Subcutaneous abdominal adipose tissue (tissue), 5 donors: Measurements from ENCODE around the gene MAP6.
"Not testable (repeated sequence)": the region's sequence is repeated elsewhere in the genome, so short reads cannot be mapped to it uniquely, and the experiment has no call there.

Experiments
- H3K27ac ChIP-seq: one replicate; pipeline ENCODE4 v1.7.0; 2013; ENCODE audit warnings: low read depth, mild to moderate bottlenecking, inconsistent platforms, low read length, moderate library complexity
- H3K27me3 ChIP-seq, 5 donors: one replicate each; pipeline ENCODE4 v1.7.0; 2013; ENCODE audit warnings: low read length in 5 of 5, inconsistent platforms in 1 of 5; ENCODE audit not compliant: control insufficient read depth in 5 of 5, insufficient read depth in 4 of 5
- H3K36me3 ChIP-seq, 5 donors: one replicate each; pipeline ENCODE4 v1.7.0; 2013; ENCODE audit warnings: low read length in 5 of 5; ENCODE audit not compliant: control insufficient read depth in 5 of 5, insufficient read depth in 5 of 5
- H3K4me1 ChIP-seq, 5 donors: one replicate each; pipeline ENCODE4 v1.7.0; 2013; ENCODE audit warnings: low read length in 5 of 5, mild to moderate bottlenecking in 3 of 5, moderate library complexity in 1 of 5; ENCODE audit not compliant: control insufficient read depth in 5 of 5, insufficient read depth in 5 of 5
- H3K4me3 ChIP-seq, 5 donors: one replicate each; pipeline ENCODE4 v1.7.0; 2013; ENCODE audit warnings: low read length in 5 of 5, low read depth in 1 of 5
- H3K9ac ChIP-seq, 5 donors: one replicate each; pipeline ENCODE4 v1.7.0; 2013; ENCODE audit warnings: low read length in 5 of 5, mild to moderate bottlenecking in 4 of 5, moderate library complexity in 3 of 5
- H3K9me3 ChIP-seq, 5 donors: one replicate each; pipeline ENCODE4 v1.7.0; 2013; ENCODE audit warnings: low read length in 5 of 5; ENCODE audit not compliant: control insufficient read depth in 5 of 5
- donor health status: healthy.
- donor health status: healthy.
- donor health status: healthy.
- donor health status: healthy.
- donor health status: healthy.

Gene MAP6

GRCh38 chr11:75697906-75698581, 29.2 kb upstream of the MAP6 start:
- Histone ChIP-seq H3K27ac (no peak overlapping the region), H3K4me1 (peaks cover 0 to 9% (median 8%) of the 10 kb centered on the region in 5 donors), H3K27me3 (no peaks in the 10 kb centered on the region), H3K9me3 (no peaks in the 10 kb centered on the region), H3K36me3 (no peaks in the 10 kb centered on the region), H3K4me3 (no peak overlapping the region), H3K9ac (no peak overlapping the region)

- no peak overlapping the region for H3K9ac ChIP-seq
- H3K27ac ChIP-seq: no peak overlapping the region
- H3K9me3 ChIP-seq: no peaks in the 10 kb centered on the region
- H3K27me3 ChIP-seq: no peaks in the 10 kb centered on the region
- no peak overlapping the region for H3K4me3 ChIP-seq
- no peaks in the 10 kb centered on the region for H3K36me3 ChIP-seq
- no peaks in the 10 kb centered on the region for H3K4me1 ChIP-seq
Observed at GRCh38 chr11:75691804-75692203, 23.0 kb upstream of the MAP6 start.

DNA sequence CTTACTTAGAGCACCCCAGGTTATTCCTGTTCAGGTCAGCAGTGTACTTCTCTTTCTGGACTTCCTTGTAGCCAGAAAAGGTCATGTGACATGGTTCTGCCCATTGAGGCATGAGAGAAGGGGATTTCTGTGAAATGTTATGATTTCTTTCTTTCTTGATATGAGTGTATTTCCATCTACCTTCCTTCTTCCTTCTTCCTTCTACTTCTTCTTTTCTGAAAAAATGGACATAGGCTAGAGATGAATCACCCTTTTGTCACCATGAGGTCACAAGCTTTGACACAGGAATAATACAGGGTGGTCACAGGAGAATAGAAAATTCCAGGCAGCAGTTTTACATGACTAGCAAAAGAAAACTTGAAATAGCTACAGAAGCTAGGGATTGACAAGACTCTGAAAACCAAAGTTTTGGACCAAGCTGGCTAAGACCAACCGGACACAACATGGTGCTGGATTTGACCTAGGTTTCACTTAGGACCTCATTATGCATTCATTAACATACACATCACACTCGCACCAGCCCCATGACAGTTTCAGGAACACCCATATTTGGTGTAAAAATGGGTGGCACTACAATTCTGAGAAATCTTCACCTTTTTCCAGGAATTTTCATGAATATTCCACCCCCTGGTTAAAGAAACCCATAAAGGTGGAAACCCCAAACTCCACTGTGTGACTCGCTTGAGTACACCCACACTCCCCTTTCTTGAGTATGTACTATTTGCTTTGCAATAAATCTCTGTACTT, 21.2 kb upstream of the MAP6 start:
- H3K4me3 ChIP-seq: no peak overlapping the region
- no peaks in the 10 kb centered on the region for H3K4me1 ChIP-seq

DNA sequence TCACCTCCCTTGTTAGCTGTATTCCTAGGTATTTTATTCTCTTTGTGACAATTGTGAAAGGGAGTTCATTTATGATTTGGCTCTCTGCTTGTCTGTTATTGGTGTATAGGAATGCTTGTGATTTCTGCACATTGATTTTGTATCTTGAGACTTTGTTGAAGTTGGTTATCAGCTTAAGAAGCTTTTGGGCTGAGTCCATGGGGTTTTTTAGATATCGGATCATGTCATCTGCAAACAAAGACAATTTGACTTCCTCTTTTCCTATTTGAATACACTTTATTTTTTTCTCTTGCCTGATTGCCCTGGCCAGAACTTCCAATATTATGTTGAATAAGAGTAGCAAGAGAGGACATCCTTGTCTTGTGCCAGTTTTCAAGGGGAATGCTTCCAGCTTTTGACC, 15.0 kb upstream of the MAP6 start:
- not testable (repeated sequence) for H3K27me3 ChIP-seq, H3K4me1 ChIP-seq, H3K36me3 ChIP-seq, H3K27ac ChIP-seq, H3K9me3 ChIP-seq, H3K4me3 ChIP-seq, H3K9ac ChIP-seq

More for the DNA sequence above, 21.2 kb upstream of the MAP6 start:
- Histone ChIP-seq H3K9ac (no peak overlapping the region), H3K36me3 (no peaks in the 10 kb centered on the region), H3K27ac (no peak overlapping the region), H3K27me3 (no peaks in the 10 kb centered on the region), H3K9me3 (peaks cover 0 to 8% (median 0%) of the 10 kb centered on the region in 5 donors)

DNA sequence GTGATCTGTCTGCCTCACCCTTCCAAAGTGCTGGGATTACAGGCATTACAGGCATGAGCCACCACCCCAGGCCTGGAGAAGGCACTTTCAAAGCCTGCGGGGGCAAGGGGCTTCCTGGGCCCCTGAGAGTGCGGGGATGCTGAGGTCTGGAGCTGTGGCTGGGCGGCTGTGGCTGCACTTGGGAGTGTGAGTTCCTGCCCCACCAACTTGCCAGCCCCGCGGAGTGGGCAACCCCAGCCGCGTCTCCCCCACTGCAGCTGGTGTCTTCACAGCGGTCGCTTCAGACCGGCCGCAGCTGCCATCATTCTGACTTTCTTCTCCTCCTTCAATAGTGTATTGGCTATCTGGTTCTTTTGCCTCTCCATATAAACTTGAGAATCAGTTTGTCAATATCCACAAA, 10.7 kb upstream of the MAP6 start:
- Histone ChIP-seq H3K4me3 (no peak overlapping the region), H3K9ac (no peak overlapping the region), H3K9me3 (no peaks in the 10 kb centered on the region), H3K4me1 (no peaks in the 10 kb centered on the region), H3K27ac (no peak overlapping the region), H3K36me3 (no peaks in the 10 kb centered on the region), H3K27me3 (peaks cover 0 to 9% (median 0%) of the 10 kb centered on the region in 5 donors)

DNA sequence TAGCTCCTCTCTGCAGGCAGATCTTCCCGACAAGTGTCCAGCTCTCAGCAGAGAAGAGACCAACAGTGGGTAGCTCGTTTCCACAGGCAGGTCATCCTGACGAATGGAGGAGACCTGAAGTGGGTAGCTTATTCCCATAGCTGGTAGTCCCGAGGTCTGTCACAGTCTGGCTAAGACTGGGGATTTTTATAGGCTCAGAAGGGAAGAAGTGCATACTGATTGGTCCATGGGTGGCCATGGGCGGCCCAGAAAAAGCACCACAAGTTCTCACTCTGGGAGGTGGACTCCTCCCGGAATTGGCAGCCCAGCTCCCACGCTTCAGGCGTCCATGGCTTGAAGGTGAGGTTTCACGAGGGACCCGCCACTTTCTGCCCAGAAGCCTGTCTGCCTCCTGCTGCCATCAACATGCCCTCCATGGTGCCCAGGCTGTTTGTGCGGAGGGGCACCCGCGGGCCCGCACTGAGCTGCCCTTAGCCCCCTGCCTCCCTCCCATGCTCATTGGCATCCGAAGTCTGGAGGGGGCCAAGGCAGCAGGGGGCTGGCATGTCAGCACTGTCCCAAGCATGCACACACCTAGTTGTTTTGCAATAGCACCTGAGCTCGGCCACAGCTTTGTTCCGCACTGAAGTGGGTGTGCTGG, 9.9 kb upstream of the MAP6 start:
- peaks cover 0 to 9% (median 0%) of the 10 kb centered on the region in 5 donors for H3K27me3 ChIP-seq
- no peaks in the 10 kb centered on the region for H3K36me3 ChIP-seq
- no peak overlapping the region for H3K27ac ChIP-seq
- no peak overlapping the region for H3K9ac ChIP-seq
- H3K4me3 ChIP-seq: no peak overlapping the region
- no peaks in the 10 kb centered on the region for H3K4me1 ChIP-seq
- peaks cover 0 to 4% (median 0%) of the 10 kb centered on the region in 5 donors for H3K9me3 ChIP-seq

GRCh38 chr11:75677909-75678308, 9.1 kb upstream of the MAP6 start:
- no peak overlapping the region for H3K9ac ChIP-seq
- H3K36me3 ChIP-seq: no peaks in the 10 kb centered on the region
- H3K4me3 ChIP-seq: no peak overlapping the region
- H3K4me1 ChIP-seq: no peaks in the 10 kb centered on the region
- H3K27ac ChIP-seq: no peak overlapping the region
- peaks cover 0 to 4% (median 0%) of the 10 kb centered on the region in 5 donors for H3K9me3 ChIP-seq
- peaks cover 0 to 9% (median 0%) of the 10 kb centered on the region in 5 donors for H3K27me3 ChIP-seq

DNA sequence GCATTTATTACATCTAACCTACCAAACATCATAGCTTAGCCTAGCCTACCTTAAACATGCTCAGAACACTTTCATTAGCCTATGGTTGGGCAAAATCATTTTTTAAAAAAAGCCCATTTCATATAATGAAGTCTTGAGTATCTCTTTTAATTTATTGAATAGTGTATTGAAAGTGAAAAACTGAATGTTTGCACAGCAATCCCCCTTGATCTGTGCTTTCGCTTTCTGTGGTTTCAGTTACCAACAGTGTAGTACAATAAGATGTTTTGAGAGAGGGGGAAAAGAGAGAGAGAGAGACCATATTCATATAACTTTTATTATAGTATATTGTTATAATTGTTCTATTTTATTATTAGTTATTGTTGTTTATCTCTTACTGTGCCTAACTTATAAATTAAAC, 8.4 kb upstream of the MAP6 start:
- no peaks in the 10 kb centered on the region for H3K4me1 ChIP-seq
- peaks cover 0 to 9% (median 0%) of the 10 kb centered on the region in 5 donors for H3K27me3 ChIP-seq
- peaks cover 0 to 4% (median 0%) of the 10 kb centered on the region in 5 donors for H3K9me3 ChIP-seq
- H3K4me3 ChIP-seq: no peak overlapping the region
- H3K27ac ChIP-seq: no peak overlapping the region
- no peak overlapping the region for H3K9ac ChIP-seq
- no peaks in the 10 kb centered on the region for H3K36me3 ChIP-seq

DNA sequence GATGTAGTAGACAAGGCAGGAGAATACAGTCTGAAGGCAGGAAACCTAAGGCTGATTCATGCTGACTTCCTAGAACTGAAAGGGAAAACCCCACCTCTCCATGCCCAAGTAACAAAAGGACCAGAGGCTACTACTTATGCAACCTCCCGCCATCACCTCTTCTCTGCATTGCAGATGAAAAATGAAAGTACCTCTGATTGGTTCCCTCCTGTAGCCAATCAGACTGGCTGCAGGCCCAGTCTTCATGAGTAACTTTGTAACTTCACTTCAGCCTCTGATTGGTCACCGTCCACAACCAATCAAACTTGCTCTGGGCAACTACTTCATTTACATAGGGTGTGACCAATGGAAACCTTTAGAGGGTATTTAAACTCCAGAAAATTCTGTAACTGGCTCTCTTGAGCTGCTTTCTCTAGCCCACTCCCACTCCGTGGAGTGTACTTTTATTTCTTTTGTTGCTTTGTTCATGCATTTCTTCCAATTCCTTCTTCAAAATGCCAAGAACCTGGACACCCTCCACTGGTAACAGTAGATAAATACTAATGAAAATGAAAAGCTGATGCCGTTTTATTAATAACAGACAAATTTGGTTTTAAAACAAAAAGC, 5.2 kb upstream of the MAP6 start:
- Histone ChIP-seq H3K27me3 (peaks cover 9 to 31% (median 16%) of the 10 kb centered on the region in 5 donors), H3K9me3 (peaks cover 0 to 4% (median 0%) of the 10 kb centered on the region in 5 donors), H3K9ac (no peak overlapping the region), H3K36me3 (no peaks in the 10 kb centered on the region), H3K4me1 (peaks cover 0 to under 1% (median 0%) of the 10 kb centered on the region in 5 donors), H3K4me3 (no peak overlapping the region), H3K27ac (no peak overlapping the region)
